MM.1S (cell line): ENCODE results near the gene KCNH1.

Source experiments
- DNase-seq: peaks from one replicate; pipeline ENCODE4 v3.0.0-alpha.2; 2015
- H2AFZ ChIP-seq: fragments of 300-600 bp; sonication (generic); 2 replicates; pipeline ENCODE4 v1.6.0; 2016; ENCODE audit warnings: antibody characterized with exemption, low read length
- H3F3A ChIP-seq: fragments of 300-600 bp; sonication (generic); 2 replicates; pipeline ENCODE4 v1.6.1; 2016; ENCODE audit warnings: mild to moderate bottlenecking, antibody characterized with exemption, low read length, moderate library complexity, mixed read lengths; ENCODE audit not compliant: insufficient read depth
- H3K27ac ChIP-seq: fragments of 300-600 bp; sonication (generic); 2 replicates; pipeline ENCODE4 v1.5.1; 2016; ENCODE audit warnings: mild to moderate bottlenecking, low read length
- H3K27me3 ChIP-seq: fragments of 300-600 bp; sonication (generic); replicated peaks from 2 replicates; pipeline ENCODE4 v1.6.0; 2016; ENCODE audit warnings: low read length; ENCODE audit not compliant: insufficient read depth
- H3K36me3 ChIP-seq: fragments of 300-600 bp; sonication (generic); replicated peaks from 2 replicates; pipeline ENCODE4 v1.6.1; 2016; ENCODE audit warnings: mild to moderate bottlenecking, low read length, mixed read lengths; ENCODE audit not compliant: insufficient read depth
- H3K4me1 ChIP-seq: fragments of 300-600 bp; sonication (generic); 2 replicates; pipeline ENCODE4 v1.6.1; 2016; ENCODE audit warnings: low read length, mixed read lengths
- H3K4me2 ChIP-seq: fragments of 300-600 bp; sonication (generic); 2 replicates; pipeline ENCODE4 v1.6.0; 2016; ENCODE audit warnings: low read depth, low read length
- H3K4me3 ChIP-seq: fragments of 300-600 bp; sonication (generic); 2 replicates; pipeline ENCODE4 v1.5.1; 2016; ENCODE audit warnings: low read length, mixed read lengths
- H3K79me2 ChIP-seq: fragments of 300-600 bp; sonication (generic); 2 replicates; pipeline ENCODE4 v1.6.1; 2016; ENCODE audit warnings: mixed run types, low read length, mixed read lengths
- H3K9ac ChIP-seq: fragments of 300-600 bp; sonication (generic); 2 replicates; pipeline ENCODE4 v1.6.1; 2016; ENCODE audit warnings: low read length, mixed read lengths
- H3K9me2 ChIP-seq: fragments of 300-600 bp; sonication (generic); replicated peaks from 2 replicates; pipeline ENCODE4 v1.6.1; 2016; ENCODE audit warnings: mild to moderate bottlenecking, low read length, mixed read lengths; ENCODE audit not compliant: insufficient read depth
- H3K9me3 ChIP-seq: fragments of 300-600 bp; sonication (generic); replicated peaks from 2 replicates; pipeline ENCODE4 v1.6.1; 2016; ENCODE audit warnings: mild to moderate bottlenecking, low read length, mixed read lengths; ENCODE audit not compliant: insufficient read depth
- H4K20me1 ChIP-seq: fragments of 300-600 bp; sonication (generic); 2 replicates; pipeline ENCODE4 v1.6.1; 2016; ENCODE audit warnings: mild to moderate bottlenecking, low read length, moderate library complexity, mixed read lengths; ENCODE audit not compliant: insufficient read depth
- EZH2 ChIP-seq: fragments of 300-600 bp; sonication (generic); optimal IDR thresholded peaks from 2 replicates; pipeline ENCODE3; 2017; ENCODE audit warnings: low read depth, mild to moderate bottlenecking, antibody characterized with exemption, low read length, mixed read lengths
- EZH2phosphoT487 ChIP-seq: fragments of 300-600 bp; sonication (generic); IDR thresholded peaks from 2 replicates; pipeline ENCODE4 v1.6.1; 2018; ENCODE audit warnings: antibody characterized with exemption, low read length
- TF ChIP-seq, protein P1 (sequence below): fragments of 300-600 bp; sonication (generic); IDR thresholded peaks from 2 replicates; pipeline ENCODE4 v1.5.1; 2016; ENCODE audit warnings: antibody characterized with exemption, low read length, mixed read lengths

The KCNH1 gene

DNA sequence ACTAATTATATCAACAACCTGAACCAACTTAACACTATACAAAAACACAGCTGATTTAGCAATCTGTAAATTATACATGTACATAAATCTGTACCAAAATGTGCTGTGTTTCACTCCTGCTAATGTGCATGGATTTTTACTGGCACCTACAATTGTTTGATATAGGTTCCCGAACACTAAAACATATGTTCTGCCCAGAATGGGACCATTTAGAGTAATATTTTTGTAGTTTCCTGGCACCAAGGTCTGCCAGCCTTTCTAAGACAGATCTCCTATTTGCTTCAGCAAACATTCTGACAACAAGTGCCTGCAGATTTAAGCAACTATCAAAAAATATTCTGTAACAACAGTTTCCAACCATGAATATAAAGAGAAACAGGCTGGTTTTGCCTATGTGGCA lies 4.2 kb downstream of the KCNH1 start:
- H3K27me3 ChIP-seq = no peaks in the 10 kb centered on the region
- H2AFZ ChIP-seq = no peak overlapping the region
- no peaks in the 10 kb centered on the region for H3K9me3 ChIP-seq
- TF ChIP-seq, protein P1, sequence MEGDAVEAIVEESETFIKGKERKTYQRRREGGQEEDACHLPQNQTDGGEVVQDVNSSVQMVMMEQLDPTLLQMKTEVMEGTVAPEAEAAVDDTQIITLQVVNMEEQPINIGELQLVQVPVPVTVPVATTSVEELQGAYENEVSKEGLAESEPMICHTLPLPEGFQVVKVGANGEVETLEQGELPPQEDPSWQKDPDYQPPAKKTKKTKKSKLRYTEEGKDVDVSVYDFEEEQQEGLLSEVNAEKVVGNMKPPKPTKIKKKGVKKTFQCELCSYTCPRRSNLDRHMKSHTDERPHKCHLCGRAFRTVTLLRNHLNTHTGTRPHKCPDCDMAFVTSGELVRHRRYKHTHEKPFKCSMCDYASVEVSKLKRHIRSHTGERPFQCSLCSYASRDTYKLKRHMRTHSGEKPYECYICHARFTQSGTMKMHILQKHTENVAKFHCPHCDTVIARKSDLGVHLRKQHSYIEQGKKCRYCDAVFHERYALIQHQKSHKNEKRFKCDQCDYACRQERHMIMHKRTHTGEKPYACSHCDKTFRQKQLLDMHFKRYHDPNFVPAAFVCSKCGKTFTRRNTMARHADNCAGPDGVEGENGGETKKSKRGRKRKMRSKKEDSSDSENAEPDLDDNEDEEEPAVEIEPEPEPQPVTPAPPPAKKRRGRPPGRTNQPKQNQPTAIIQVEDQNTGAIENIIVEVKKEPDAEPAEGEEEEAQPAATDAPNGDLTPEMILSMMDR = no peak
- TF ChIP-seq EZH2phosphoT487 = no peak
- TF ChIP-seq EZH2 = no peak
- DNase-seq = no peak
- no peak overlapping the region for H3K4me3 ChIP-seq
- no peaks in the 10 kb centered on the region for H3K4me1 ChIP-seq
- no peaks in the 10 kb centered on the region for H3K36me3 ChIP-seq
- H4K20me1 ChIP-seq = no peaks in the 10 kb centered on the region
- H3F3A ChIP-seq = no peaks in the 10 kb centered on the region
- no peaks in the 10 kb centered on the region for H3K9me2 ChIP-seq
- no peak overlapping the region for H3K27ac ChIP-seq
- H3K4me2 ChIP-seq = no peak overlapping the region
- no peaks in the 10 kb centered on the region for H3K79me2 ChIP-seq
- H3K9ac ChIP-seq = no peak overlapping the region

DNA sequence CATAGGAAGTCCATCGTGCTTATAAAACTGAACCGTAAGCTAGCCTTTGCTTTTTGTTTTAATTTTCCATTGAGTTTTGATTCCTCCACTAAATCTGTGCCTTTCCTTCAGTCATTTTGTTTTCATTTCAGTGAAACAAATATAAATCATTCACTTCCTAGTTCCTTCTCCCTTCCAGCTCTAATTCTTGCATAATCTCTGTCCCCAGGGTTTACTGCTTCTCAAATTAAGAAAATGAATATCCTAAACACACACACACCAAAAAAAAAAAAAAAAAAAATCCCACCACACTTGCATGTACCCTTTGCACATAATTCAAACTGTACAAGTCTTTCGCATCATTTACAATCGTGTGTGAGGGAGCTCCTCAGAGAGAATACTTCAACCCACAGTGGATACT lies 6.8 kb downstream of the KCNH1 start:
- Histone ChIP-seq H3F3A (no peaks in the 10 kb centered on the region), H3K27me3 (no peaks in the 10 kb centered on the region), H3K9ac (no peak overlapping the region), H3K4me1 (no peaks in the 10 kb centered on the region), H3K36me3 (no peaks in the 10 kb centered on the region), H4K20me1 (no peaks in the 10 kb centered on the region), H3K4me2 (no peak overlapping the region), H3K27ac (no peak overlapping the region), H3K4me3 (no peak overlapping the region), H3K9me3 (no peaks in the 10 kb centered on the region), H3K79me2 (no peaks in the 10 kb centered on the region), H2AFZ (no peak overlapping the region), H3K9me2 (no peaks in the 10 kb centered on the region)
- no peak for DNase-seq
- TF ChIP-seq EZH2phosphoT487 = no peak
- TF ChIP-seq, protein P1 = no peak
- no peak for TF ChIP-seq EZH2

DNA sequence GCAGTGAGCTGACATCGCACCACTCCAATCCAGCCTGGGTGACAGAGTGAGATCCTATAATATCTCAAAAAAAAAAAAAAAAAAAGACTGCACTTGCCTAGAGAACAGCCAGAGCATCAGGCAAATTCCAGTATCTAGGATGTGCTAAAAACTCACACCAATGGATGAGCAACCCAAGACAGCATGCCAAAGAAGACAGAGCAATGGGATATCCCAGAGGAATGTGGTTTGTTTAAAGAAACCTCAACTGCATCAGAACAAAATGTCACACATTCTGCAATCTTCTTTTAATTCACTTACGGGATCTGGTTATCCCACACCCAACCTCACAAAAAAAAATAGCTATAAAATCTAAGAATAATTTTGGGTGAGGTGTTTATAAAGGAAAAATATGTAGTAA lies 7.3 kb downstream of the KCNH1 start:
- H2AFZ ChIP-seq = no peak overlapping the region
- H3K27ac ChIP-seq = no peak overlapping the region
- H3F3A ChIP-seq = no peaks in the 10 kb centered on the region
- H3K9me3 ChIP-seq = no peaks in the 10 kb centered on the region
- no peaks in the 10 kb centered on the region for H3K36me3 ChIP-seq
- TF ChIP-seq, protein P1 = no peak
- TF ChIP-seq EZH2phosphoT487 (no peak), EZH2 (no peak)
- H3K4me2 ChIP-seq = no peak overlapping the region
- no peaks in the 10 kb centered on the region for H3K79me2 ChIP-seq
- H3K9me2 ChIP-seq = no peaks in the 10 kb centered on the region
- no peak for DNase-seq
- no peak overlapping the region for H3K9ac ChIP-seq
- no peak overlapping the region for H3K4me3 ChIP-seq
- H3K4me1 ChIP-seq = no peaks in the 10 kb centered on the region
- no peaks in the 10 kb centered on the region for H3K27me3 ChIP-seq
- no peaks in the 10 kb centered on the region for H4K20me1 ChIP-seq
